ENCODE measurements around the gene DAPK1.

Gene DAPK1

DNA sequence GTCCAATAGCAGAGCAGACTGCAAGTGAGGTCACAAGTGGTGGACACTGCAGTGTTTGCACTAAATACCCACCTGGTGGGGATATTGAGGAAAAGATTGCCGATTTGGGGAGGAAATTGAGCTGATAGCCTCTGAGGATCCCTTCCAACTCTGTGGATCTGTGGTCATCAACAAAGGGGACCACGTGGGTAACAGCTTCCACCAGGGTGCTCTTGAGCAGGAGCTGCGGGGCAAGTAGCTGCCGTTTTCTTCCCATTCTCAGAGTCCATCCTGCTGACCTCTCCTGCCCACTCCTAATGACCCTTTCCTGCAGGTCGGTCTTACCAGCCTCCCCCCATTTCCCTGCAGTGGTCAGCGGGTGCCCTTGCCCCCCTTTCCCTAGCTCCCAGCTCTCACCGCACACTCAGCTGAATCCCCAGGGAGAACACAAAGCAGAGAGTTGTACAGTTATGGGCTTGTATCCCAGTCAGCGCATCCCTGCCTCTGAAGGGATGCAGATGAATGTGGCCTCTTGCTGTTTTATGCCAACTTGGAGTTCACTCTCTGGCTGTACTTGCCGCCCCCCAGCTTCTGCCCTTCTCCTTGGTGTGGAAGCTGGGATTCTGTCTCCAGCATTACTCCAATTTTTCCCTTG is 18.0 kb downstream of the DAPK1 start:
- in situ Hi-C loops (cut with HindIII; ENCODE audit: low sequenced_read_pairs): no loop called here
- TF ChIP-seq, protein P1, sequence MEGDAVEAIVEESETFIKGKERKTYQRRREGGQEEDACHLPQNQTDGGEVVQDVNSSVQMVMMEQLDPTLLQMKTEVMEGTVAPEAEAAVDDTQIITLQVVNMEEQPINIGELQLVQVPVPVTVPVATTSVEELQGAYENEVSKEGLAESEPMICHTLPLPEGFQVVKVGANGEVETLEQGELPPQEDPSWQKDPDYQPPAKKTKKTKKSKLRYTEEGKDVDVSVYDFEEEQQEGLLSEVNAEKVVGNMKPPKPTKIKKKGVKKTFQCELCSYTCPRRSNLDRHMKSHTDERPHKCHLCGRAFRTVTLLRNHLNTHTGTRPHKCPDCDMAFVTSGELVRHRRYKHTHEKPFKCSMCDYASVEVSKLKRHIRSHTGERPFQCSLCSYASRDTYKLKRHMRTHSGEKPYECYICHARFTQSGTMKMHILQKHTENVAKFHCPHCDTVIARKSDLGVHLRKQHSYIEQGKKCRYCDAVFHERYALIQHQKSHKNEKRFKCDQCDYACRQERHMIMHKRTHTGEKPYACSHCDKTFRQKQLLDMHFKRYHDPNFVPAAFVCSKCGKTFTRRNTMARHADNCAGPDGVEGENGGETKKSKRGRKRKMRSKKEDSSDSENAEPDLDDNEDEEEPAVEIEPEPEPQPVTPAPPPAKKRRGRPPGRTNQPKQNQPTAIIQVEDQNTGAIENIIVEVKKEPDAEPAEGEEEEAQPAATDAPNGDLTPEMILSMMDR (IDR thresholded peaks at IDR 0.05; ENCODE audit: low read depth, low read length): no peak
- DNase-seq (ENCODE audit: low read depth, low spot score): no peak
- H3K4me3 ChIP-seq (ENCODE audit: low read depth, low read length): no peak overlapping the region

DNA sequence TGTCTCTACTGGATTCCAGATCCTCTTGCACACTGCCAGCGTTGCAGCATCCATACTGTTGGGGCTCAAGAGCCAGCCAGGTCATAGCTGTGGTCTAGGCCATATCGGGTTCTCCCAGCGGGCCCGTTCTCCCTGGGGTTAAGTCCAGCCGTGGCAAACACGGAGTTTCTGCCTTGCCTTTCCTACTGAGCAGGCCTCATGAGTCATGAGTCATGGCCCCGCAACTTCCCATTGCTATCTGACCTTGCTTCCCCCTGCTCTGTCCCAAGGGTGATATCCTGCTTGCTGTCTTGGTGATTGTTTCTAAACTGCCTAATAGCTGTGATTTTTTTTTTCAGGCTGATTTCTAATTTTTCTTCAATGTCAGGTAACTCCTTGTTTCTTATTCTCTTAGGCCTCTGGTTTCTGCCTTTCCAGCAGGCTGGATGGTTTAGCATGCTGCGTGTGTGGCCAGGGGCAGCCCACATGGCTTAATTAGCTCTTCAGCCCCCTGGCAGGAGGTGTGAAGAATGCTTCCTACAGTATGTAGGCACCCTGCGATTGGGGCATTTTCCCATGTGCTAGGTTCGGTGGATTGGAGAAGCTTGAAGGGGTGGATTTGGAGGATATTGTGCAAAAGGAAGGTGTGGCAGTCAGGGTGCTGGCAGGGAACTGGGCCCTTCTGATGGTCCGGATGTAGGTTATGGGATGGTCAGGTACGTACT is 18.7 kb downstream of the DAPK1 start:
- in situ Hi-C loops (cut with HindIII; ENCODE audit: low sequenced_read_pairs): no loop called here
- no peak overlapping the region for H3K4me3 ChIP-seq (ENCODE audit: low read depth, low read length)
- no peak for DNase-seq (ENCODE audit: low read depth, low spot score)
- TF ChIP-seq, protein P1 (IDR thresholded peaks at IDR 0.05; ENCODE audit: low read depth, low read length): no peak

DNA sequence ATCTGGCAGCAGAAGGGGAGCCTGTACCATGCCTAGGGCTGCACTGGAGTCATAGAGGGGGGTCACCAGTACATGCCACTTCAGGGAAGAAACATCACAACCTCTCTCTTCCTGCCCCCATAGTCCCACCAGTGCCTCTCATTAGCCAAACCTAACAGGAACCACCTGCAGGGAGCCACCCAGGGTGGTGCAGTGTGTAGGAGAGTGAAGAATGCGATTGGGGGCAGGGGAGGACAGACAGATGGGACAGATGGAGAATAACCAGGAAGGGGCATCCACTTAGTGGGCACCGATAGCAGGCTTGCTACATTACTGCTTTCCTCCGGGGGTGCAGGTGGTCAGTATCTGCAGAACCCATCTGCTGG is 19.2 kb downstream of the DAPK1 start:
- DNase-seq (ENCODE audit: low read depth, low spot score): no peak
- no peak overlapping the region for H3K4me3 ChIP-seq (ENCODE audit: low read depth, low read length)
- in situ Hi-C loops (cut with HindIII; ENCODE audit: low sequenced_read_pairs): no loop called here
- TF ChIP-seq, protein P1 (IDR thresholded peaks at IDR 0.05; ENCODE audit: low read depth, low read length): no peak

DNA sequence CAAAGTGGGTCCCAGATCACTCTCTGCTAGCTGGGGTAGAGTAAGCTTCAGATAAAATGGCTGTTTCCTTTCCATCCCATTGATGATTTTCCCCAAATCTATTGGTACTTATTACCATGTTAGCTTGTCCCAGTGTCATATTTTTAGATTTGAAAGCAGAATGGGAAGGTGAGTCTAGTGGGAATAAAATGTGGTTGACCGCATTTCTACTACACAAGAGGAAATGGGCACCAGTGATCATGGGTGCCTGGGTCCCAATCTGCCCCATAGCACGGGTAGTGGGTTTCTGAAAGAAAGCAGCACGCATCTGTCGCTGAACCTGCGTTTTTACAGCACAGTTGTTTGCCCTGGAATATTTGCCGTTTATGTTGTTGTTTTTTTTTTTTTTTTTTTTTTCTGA is 20.1 kb downstream of the DAPK1 start:
- TF ChIP-seq, protein P1 (IDR thresholded peaks at IDR 0.05; ENCODE audit: low read depth, low read length): no peak
- H3K4me3 ChIP-seq (ENCODE audit: low read depth, low read length): no peak overlapping the region
- in situ Hi-C loops (cut with HindIII; ENCODE audit: low sequenced_read_pairs): no loop called here
- no peak for DNase-seq (ENCODE audit: low read depth, low spot score)

DNA sequence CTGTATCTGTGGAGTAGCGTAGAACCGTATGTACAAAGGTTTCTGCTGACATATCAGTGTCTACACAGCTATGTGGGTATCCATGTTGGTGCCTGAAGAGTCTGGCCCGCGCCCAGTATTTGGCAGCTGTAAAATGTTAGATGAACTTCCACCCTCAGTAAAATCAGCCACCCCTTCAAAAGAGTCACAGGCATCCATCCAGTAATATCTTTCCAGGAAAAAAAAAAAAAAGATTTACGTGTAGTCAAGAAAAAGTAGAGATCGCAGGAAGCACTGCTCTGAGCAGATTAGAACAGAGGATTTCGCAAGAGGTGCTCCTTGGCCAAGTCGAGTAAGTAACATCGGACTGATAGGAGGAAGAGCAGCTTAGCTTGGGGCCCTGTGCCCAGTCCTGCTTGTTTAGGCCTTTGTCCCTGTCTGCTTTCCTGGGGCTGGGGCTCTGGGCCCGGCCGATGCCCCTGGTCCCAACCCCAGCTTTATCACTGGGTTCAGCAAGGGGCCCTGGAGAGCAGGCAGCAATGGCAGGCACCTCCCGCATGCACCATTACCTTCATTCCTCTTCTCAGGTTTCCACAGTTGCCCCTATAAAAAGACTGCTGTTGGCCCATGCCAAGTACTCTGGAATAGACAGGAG is 21.2 kb downstream of the DAPK1 start:
- in situ Hi-C loops (cut with HindIII; ENCODE audit: low sequenced_read_pairs): no loop called here

DNA sequence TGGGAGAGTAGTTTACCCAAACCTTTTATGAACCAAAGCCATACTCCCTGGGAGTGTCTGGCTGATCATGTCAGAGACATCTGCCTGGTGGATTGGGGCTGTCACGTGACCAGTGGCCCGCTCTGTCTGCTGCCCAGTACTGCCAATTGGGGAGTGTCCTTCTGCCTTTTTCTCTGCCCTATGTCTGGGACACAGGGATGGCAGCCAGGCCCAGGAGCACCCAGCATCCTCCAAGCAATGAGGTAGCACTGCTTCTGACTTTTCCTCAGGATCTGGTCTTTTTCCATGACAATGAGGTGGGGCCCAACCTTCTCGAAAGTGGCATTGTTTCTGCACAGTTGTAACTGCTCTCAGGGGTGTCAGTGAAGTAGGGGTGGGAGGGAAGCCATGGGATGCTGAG is 21.8 kb downstream of the DAPK1 start:
- in situ Hi-C loops (cut with HindIII; ENCODE audit: low sequenced_read_pairs): no loop called here
- TF ChIP-seq, protein P1 (IDR thresholded peaks at IDR 0.05; ENCODE audit: low read depth, low read length): no peak
- DNase-seq (ENCODE audit: low read depth, low spot score): no peak
- H3K4me3 ChIP-seq (ENCODE audit: low read depth, low read length): no peak overlapping the region

More for the DNA sequence above, 21.2 kb downstream of the DAPK1 start:
- DNase-seq (ENCODE audit: low read depth, low spot score): no peak
- H3K4me3 ChIP-seq (ENCODE audit: low read depth, low read length): no peak overlapping the region
- TF ChIP-seq, protein P1 (IDR thresholded peaks at IDR 0.05; ENCODE audit: low read depth, low read length): no peak
